Heart right ventricle (tissue), 16 donors: Measurements from ENCODE around the gene BLOC1S4. TPM values are rescaled to one million over a fixed set of nuclear protein-coding genes. Genes with fewer than 3 reads are reported as not detected.
A peak's percentile ranks its signal among the peaks of the same experiment; 100 is the strongest.

Source experiments
- ATAC-seq, 8 donors: fragments of 200-7000 bp; cut with Tn5 transposase; one replicate each; pipeline ENCODE4 v1.9.1; 2020; ENCODE audit warnings: mild to moderate bottlenecking in 8 of 8, moderate library complexity in 8 of 8, moderate number of reproducible peaks in 1 of 8
- DNase-seq, 2 donors: peaks; one replicate each; pipeline ENCODE4 v3.0.0-alpha.2; 2020
- H3K27ac ChIP-seq, 10 donors: fragments of 200-600 bp; sonication (generic) in 2 of 10; one replicate each; pipeline versions ENCODE4 v1.5.0 to v1.8.0; 2020 to 2022; ENCODE audit warnings: mild to moderate bottlenecking in 3 of 10
- H3K27me3 ChIP-seq, 7 donors: fragments of 200-600 bp; one replicate each; pipeline ENCODE4 v1.8.0; 2021 to 2022; ENCODE audit warnings: mild to moderate bottlenecking in 2 of 7
- H3K36me3 ChIP-seq, 9 donors: fragments of 200-600 bp; sonication (generic) in 1 of 9; one replicate each; pipeline versions ENCODE4 v1.5.0 to v1.8.0; 2020 to 2022; ENCODE audit warnings: mild to moderate bottlenecking in 2 of 9
- H3K4me1 ChIP-seq, 9 donors: fragments of 200-600 bp; sonication (generic) in 1 of 9; one replicate each; pipeline versions ENCODE4 v1.5.0 to v1.8.0; 2020 to 2022; ENCODE audit warnings: mild to moderate bottlenecking in 4 of 9
- H3K4me3 ChIP-seq, 10 donors: fragments of 200-600 bp; sonication (generic) in 2 of 10; one replicate each; pipeline versions ENCODE4 v1.5.0 to v1.8.0; 2020 to 2022; ENCODE audit warnings: mild to moderate bottlenecking in 7 of 10, moderate library complexity in 2 of 10
- H3K9me3 ChIP-seq, 11 donors: fragments of 200-600 bp in 10 of 11; sonication (generic) in 2 of 11; one replicate each; pipeline versions ENCODE4 v1.5.0 to v1.8.0; 2013 to 2022; ENCODE audit warnings: mild to moderate bottlenecking in 2 of 11, control low read depth in 1 of 11, moderate library complexity in 1 of 11
- WGBS, 2 donors: extraction: QIAGEN DNeasy Blood & Tissue Kit; methylation state at CpG; one replicate each; pipeline ENCODE4 v1.1.7; 2013; ENCODE audit warnings: inconsistent platforms in 1 of 2; 5-methylcytosine and 5-hydroxymethylcytosine counted together
- intact Hi-C, 10 donors: fragments of 100-400 bp; cut with DNase I; formaldehyde crosslinking; loops; one replicate each; pipeline versions ENCODE4 v1.11.1 to v1.14.2; 2022
- polyA plus RNA-seq, 2 donors: library from polyadenylated mRNA; stranded (reverse); fragments of 200-250 nt; gene quantifications; one replicate each; pipeline ENCODE4 v1.2.3, GENCODE V29; 2013
- total RNA-seq, 10 donors: library from RNA; stranded (reverse); fragmentation: NEBNext Ultra II Directional in 3 of 10; extraction: Animal tissue kit (Norgen Biotek cat#: 25700) in 3 of 10; gene quantifications; one replicate each; pipeline versions ENCODE4 v1.2.1 to v1.2.4, GENCODE V29; 2021 to 2023
- TF ChIP-seq, protein P1 (sequence below), 9 donors: fragments of 200-600 bp; sonication (generic) in 2 of 9; IDR thresholded peaks; one replicate each; pipeline versions ENCODE4 v1.5.0 to v1.8.0; 2021 to 2022; ENCODE audit warnings: antibody characterized with exemption in 9 of 9, mild to moderate bottlenecking in 5 of 9, moderate library complexity in 1 of 9
- donor health status: Arrhythmogenic right ventricular cardiomyopathy.
- donor health status: ischemic (EF 13 %, LVEDD 7.1; RV severe dilation, severe dysfunction).
- donor health status: healthy with polysubstance abuse.
- donor health status: DM: no; HTN: yes; CAD: no.
- donor health status: DM: no; HTN: no; CAD: no.
- donor health status: ischemic (EF 25% LVEDD 6.9; RV normal size, moderate dysfunction).
- donor health status: ischemic (EF 25% LVEDD 5.7; RV mildly dilated, moderate dysfunction).
- donor health status: healthy.
- donor health status: DM: yes; HTN: yes; CAD: no.
- donor health status: Ischemic cardiomyopathy.
- donor health status: ischemic (EF 35%, LVEDD 5.7; RV mildly dilated, moderate dysfunction).
- donor health status: nonischemic (EF 11% LVEDD 7.7; RV severe dilation, severe dysfunction).
- donor health status: DM: yes; HTN: yes; CAD: no.
- donor health status: PGD.
- donor health status: ischemic (EF 29% LVEDD 5.4; RV normal size, mild dysfunction).
- donor health status: nonischemic (EF 23%, LVEDD 6.1; RV moderate dilation, normal function).

The BLOC1S4 gene
- total and polyA plus RNA-seq, 12 donors = 4.4 to 10.2 (median 7.0) TPM

DNA sequence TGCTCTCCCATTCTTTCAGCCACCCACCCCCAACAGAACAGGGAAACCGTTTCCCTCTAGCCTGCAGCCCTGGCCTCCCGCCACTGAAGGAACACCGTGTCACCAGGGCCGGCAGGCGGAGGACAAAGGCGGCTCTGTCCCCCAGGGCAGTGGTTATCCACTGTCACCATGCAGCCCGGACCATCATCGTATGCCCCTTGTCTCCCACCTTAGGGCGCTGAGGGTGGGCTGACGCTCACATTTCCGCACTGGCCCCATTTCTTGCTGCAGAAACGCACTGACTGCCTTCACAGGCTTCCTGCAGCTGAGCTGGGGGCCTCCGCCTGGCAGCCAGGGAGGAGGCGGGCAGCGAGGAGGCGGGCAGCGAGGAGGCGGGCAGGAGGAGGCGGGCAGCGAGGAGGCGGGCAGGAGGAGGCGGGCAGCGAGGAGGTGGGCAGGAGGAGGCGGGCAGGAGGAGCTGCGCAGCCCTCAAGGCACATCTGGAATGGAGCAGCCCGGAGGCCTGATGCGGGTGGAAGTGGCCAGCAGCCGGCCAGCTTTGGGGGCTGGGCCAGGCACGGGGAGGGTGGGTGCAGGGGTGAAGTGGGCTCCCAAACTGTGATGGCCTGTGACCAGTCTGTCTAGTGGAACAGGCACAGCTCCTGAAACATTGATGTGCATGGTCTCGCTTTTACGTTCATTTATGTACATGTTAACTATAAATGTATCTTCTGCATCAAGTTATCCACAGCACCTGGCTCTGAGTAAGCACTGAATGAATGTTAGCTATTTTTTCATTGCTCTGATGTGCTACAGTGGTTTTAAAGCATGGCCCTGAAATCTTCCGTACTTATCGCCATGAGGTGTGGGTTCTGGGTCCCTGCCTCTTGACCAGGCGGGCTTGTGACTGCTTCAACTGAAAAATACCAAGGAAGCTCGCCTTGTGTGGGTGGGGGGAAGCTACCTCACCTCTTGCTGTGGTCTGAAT is 46.0 kb downstream of the BLOC1S4 start:
- Histone ChIP-seq H3K9me3 (no peaks in the 10 kb centered on the region), H3K4me3 (no peak overlapping the region), H3K27me3 (no peaks in the 10 kb centered on the region), H3K36me3 (no peaks in the 10 kb centered on the region), H3K27ac (no peak overlapping the region), H3K4me1 (peaks cover 0 to 2% (median 0%) of the 10 kb centered on the region in 9 donors)
- WGBS, 2 donors = 80 to 81% methylated on average over 34 to 35 of the region's 35 CpGs
- intact Hi-C loops = no loop called here
- peak in 1 of 8 donors; percentile 22 for ATAC-seq
- DNase-seq = no peak
- TF ChIP-seq, protein P1, sequence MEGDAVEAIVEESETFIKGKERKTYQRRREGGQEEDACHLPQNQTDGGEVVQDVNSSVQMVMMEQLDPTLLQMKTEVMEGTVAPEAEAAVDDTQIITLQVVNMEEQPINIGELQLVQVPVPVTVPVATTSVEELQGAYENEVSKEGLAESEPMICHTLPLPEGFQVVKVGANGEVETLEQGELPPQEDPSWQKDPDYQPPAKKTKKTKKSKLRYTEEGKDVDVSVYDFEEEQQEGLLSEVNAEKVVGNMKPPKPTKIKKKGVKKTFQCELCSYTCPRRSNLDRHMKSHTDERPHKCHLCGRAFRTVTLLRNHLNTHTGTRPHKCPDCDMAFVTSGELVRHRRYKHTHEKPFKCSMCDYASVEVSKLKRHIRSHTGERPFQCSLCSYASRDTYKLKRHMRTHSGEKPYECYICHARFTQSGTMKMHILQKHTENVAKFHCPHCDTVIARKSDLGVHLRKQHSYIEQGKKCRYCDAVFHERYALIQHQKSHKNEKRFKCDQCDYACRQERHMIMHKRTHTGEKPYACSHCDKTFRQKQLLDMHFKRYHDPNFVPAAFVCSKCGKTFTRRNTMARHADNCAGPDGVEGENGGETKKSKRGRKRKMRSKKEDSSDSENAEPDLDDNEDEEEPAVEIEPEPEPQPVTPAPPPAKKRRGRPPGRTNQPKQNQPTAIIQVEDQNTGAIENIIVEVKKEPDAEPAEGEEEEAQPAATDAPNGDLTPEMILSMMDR (IDR thresholded peaks at IDR 0.05) = no peak

DNA sequence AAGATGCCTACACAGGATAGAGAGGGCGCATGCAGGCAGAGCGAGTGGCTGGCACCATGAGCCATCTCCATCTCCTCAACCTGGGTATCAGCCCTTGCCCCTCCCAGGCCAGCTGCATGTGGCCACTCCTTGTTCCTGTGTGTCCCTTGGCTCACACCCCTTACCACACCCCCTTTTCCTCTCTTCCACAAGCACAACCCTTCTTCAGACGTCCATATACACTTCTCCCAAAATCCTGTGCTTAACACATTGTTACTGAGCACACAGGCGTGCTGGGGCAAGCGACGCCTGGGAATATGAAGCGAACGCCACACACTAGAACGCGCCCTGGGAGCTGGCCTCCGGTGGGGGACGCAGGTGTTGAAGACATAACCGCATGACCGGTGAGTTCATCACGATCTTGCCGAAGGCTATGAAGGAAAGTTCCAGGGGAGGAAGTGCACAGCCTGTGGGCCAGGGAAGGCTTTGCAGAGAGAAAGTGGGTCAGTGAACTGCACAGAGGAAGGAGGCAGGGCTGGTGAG is 47.4 kb downstream of the BLOC1S4 start:
- H3K4me3 ChIP-seq = no peak overlapping the region
- TF ChIP-seq, protein P1 (IDR thresholded peaks at IDR 0.05) = no peak
- peaks cover 0 to 12% (median 7%) of the 10 kb centered on the region in 9 donors for H3K4me1 ChIP-seq
- no peaks in the 10 kb centered on the region for H3K27me3 ChIP-seq
- WGBS, 2 donors = 77 to 80% methylated on average over 16 of the region's 16 CpGs
- H3K27ac ChIP-seq = no peak overlapping the region
- intact Hi-C loops = no loop called here
- ATAC-seq (no peak), DNase-seq (no peak)
- no peaks in the 10 kb centered on the region for H3K9me3 ChIP-seq
- no peaks in the 10 kb centered on the region for H3K36me3 ChIP-seq

DNA sequence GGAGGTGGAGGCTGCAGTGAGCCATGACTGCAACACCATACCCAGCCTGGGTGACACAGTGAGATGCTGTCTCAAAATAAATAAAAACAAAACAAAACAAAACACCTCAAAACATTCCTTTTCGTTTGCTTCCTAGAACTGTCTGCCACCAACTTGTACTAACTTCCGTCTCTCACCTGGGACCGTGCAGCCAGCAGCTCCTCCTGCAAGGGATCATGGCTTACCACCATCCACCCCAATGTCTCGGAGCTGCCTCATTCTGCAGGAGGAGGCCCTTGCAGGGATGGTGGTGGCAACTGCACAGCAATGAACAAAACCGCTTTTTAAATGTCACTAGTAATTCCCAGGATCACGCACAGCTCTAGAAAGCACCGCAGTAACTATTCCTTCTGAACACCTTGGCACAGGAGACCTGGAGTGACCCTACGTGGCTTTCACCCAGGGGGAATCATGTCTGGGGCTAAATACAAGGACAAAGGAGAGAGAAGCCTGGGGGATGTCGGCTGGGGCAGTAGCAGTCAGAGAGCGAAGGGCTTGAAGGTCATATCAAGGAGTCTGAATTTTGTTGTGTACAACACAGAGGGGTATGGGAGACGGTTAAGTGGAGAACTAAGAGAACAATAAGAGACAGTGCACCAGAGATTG is 49.1 kb downstream of the BLOC1S4 start:
- Histone ChIP-seq H3K36me3 (no peaks in the 10 kb centered on the region), H3K4me1 (peaks cover 0 to 28% (median 16%) of the 10 kb centered on the region in 9 donors), H3K27ac (no peak overlapping the region), H3K27me3 (no peaks in the 10 kb centered on the region), H3K9me3 (no peaks in the 10 kb centered on the region), H3K4me3 (no peak overlapping the region)
- TF ChIP-seq, protein P1 (IDR thresholded peaks at IDR 0.05) = no peak
- intact Hi-C loops = no loop called here
- ATAC-seq (no peak), DNase-seq (no peak)
- 72 to 76% methylated on average over 11 of the region's 11 CpGs for WGBS, 2 donors

DNA sequence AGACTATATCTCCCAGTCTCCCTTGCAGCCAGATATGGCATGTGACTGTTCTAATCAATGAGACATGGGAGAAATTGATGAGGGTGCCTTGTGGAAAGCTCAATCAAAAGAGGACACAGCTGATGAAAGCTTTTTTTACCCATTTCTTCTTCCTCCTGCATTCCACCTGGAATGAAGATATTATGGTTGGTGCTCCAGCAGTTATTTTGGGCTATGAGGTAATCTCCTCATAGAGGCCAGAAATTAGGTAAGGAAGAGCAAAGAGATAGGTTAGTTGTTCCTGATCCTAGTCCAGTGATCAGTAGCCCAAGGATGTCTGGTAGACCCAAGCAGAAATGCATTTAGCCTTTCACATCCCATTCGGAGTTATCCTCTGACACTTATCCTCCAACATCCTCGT is 49.7 kb downstream of the BLOC1S4 start:
- Histone ChIP-seq H3K4me1 (peaks cover 0 to 34% (median 18%) of the 10 kb centered on the region in 9 donors), H3K27me3 (no peaks in the 10 kb centered on the region), H3K9me3 (no peaks in the 10 kb centered on the region), H3K36me3 (no peaks in the 10 kb centered on the region), H3K4me3 (no peak overlapping the region), H3K27ac (no peak overlapping the region)
- ATAC-seq = no peak
- TF ChIP-seq, protein P1 (IDR thresholded peaks at IDR 0.05) = no peak
- 94 to 98% methylated on average over 2 of the region's 2 CpGs for WGBS, 2 donors
- DNase-seq = no peak
- intact Hi-C loops = no loop called here
